Fibroblast of mammary gland (primary cell): ENCODE data around the gene FBXL19.
A peak's percentile ranks its signal among the peaks of the same experiment; 100 is the strongest.

Source experiments
- DNase-seq: peaks from one replicate; pipeline ENCODE4 v3.0.0-alpha.2; 2010; ENCODE audit warnings: low read depth
- H3K4me3 ChIP-seq: 2 replicates; pipeline ENCODE4 v1.5.1; 2011; ENCODE audit warnings: low read depth, mild to moderate bottlenecking, low read length, moderate library complexity; ENCODE audit not compliant: control insufficient read depth
- CTCF ChIP-seq: conservative IDR thresholded peaks from 2 replicates; pipeline ENCODE4 v1.5.1; 2011; ENCODE audit warnings: low read depth, low read length, inconsistent platforms; ENCODE audit not compliant: control insufficient read depth, insufficient read depth

Gene FBXL19

GRCh38 chr16:30923554-30924075, at the start of gene FBXL19:
Gene FBXL19 (plus strand): TSS chr16:30923572. CDS start chr16:30925755, 2,183 bp downstream.
- H3K4me3 ChIP-seq: peak within 1 kb of the TSS; percentile 85
- DNase-seq: no peak
- TF ChIP-seq CTCF: no peak

- no peak for TF ChIP-seq CTCF
- peak overlapping the region; percentile 86 for H3K4me3 ChIP-seq
- DNase-seq: no peak
Measured at GRCh38 chr16:30874244-30874820, 49.0 kb upstream of the FBXL19 start.

GRCh38 chr16:30874821-30875717, 48.3 kb upstream of the FBXL19 start:
- DNase-seq: peak; percentile 86
- H3K4me3 ChIP-seq: peak overlapping the region; percentile 86
- TF ChIP-seq CTCF: no peak

GRCh38 chr16:30875871-30876801, 47.2 kb upstream of the FBXL19 start:
- TF ChIP-seq CTCF: no peak
- H3K4me3 ChIP-seq: peak overlapping the region; percentile 86
- DNase-seq: peak; percentile 9

- no peak for TF ChIP-seq CTCF
- no peak overlapping the region for H3K4me3 ChIP-seq
- peak; percentile 11 for DNase-seq
Measured at GRCh38 chr16:30876867-30877266, 46.5 kb upstream of the FBXL19 start.

- no peak for TF ChIP-seq CTCF
- H3K4me3 ChIP-seq: no peak overlapping the region
- DNase-seq: no peak
Measured at GRCh38 chr16:30882429-30883310, 40.7 kb upstream of the FBXL19 start.
